Chondrocyte (in vitro differentiated cells): ENCODE results near the gene CCDC88C. TPM values are rescaled to one million over a fixed set of nuclear protein-coding genes. Genes with fewer than 3 reads are reported as not detected.

ENCODE experiments used
- DNase-seq: peaks from one replicate; pipeline ENCODE4 v3.0.0; 2021; ENCODE audit warnings: mixed read lengths, low spot score
- H3K27ac Mint-ChIP-seq: one replicate; pipeline ENCODE4 v1.8.0; 2021; ENCODE audit warnings: mild to moderate bottlenecking, moderate library complexity, mixed read lengths; ENCODE audit not compliant: unreplicated experiment
- H3K27me3 Mint-ChIP-seq: 2 replicates; pipeline ENCODE4 v1.8.0; 2021; ENCODE audit warnings: low read depth, mixed read lengths
- H3K36me3 Mint-ChIP-seq: 2 replicates; pipeline ENCODE4 v1.8.0; 2021; ENCODE audit warnings: low read depth, mixed read lengths
- H3K4me1 Mint-ChIP-seq: 2 replicates; pipeline ENCODE4 v1.8.0; 2021; ENCODE audit warnings: low read depth, mild to moderate bottlenecking, mixed read lengths
- H3K4me3 Mint-ChIP-seq: one replicate; pipeline ENCODE4 v1.8.0; 2021; ENCODE audit warnings: mild to moderate bottlenecking, moderate library complexity, mixed read lengths; ENCODE audit not compliant: unreplicated experiment
- H3K9me3 Mint-ChIP-seq: 2 replicates; pipeline ENCODE4 v1.8.0; 2021; ENCODE audit warnings: low read depth, mixed read lengths
- total RNA-seq: library from RNA; stranded (reverse); gene quantifications from 3 replicates; pipeline ENCODE4 v1.2.1, GENCODE V29; 2021
- TF ChIP-seq, protein P1 (sequence below): fragments of 200-600 bp; sonication (generic); IDR thresholded peaks from 2 replicates; pipeline ENCODE4 v1.5.0; 2021; ENCODE audit warnings: antibody characterized with exemption, mild to moderate bottlenecking, moderate library complexity

CCDC88C gene
- total RNA-seq, 1 donor from 2014 or later, result 2.3 TPM

DNA sequence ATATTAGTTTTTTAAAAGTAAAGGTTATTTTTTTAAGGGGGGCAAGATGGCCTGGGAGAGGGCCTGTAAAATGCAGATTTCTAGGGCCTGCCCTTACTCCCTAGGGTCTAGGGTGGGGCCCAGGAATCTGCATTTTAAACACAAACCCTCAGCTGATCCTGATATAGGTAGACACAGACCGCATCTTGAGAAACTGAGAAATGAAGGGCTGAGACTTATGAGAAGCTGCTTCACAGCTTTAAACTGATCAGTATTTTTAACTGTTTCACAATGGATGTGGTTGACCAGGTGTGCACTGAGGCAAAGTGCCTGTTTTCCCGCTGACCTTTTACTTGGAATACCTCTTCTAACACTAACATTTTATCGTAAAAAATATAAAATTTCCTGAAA, 84.0 kb downstream of the CCDC88C start:
- TF ChIP-seq, protein P1, sequence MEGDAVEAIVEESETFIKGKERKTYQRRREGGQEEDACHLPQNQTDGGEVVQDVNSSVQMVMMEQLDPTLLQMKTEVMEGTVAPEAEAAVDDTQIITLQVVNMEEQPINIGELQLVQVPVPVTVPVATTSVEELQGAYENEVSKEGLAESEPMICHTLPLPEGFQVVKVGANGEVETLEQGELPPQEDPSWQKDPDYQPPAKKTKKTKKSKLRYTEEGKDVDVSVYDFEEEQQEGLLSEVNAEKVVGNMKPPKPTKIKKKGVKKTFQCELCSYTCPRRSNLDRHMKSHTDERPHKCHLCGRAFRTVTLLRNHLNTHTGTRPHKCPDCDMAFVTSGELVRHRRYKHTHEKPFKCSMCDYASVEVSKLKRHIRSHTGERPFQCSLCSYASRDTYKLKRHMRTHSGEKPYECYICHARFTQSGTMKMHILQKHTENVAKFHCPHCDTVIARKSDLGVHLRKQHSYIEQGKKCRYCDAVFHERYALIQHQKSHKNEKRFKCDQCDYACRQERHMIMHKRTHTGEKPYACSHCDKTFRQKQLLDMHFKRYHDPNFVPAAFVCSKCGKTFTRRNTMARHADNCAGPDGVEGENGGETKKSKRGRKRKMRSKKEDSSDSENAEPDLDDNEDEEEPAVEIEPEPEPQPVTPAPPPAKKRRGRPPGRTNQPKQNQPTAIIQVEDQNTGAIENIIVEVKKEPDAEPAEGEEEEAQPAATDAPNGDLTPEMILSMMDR, result no peak
- H3K27me3 Mint-ChIP-seq, result peaks cover 8% of the 10 kb centered on the region
- H3K4me3 Mint-ChIP-seq, result no peak overlapping the region
- no peaks in the 10 kb centered on the region for H3K36me3 Mint-ChIP-seq
- no peak overlapping the region for H3K27ac Mint-ChIP-seq
- DNase-seq, result no peak
- peaks cover 9% of the 10 kb centered on the region for H3K4me1 Mint-ChIP-seq
- no peaks in the 10 kb centered on the region for H3K9me3 Mint-ChIP-seq

DNA sequence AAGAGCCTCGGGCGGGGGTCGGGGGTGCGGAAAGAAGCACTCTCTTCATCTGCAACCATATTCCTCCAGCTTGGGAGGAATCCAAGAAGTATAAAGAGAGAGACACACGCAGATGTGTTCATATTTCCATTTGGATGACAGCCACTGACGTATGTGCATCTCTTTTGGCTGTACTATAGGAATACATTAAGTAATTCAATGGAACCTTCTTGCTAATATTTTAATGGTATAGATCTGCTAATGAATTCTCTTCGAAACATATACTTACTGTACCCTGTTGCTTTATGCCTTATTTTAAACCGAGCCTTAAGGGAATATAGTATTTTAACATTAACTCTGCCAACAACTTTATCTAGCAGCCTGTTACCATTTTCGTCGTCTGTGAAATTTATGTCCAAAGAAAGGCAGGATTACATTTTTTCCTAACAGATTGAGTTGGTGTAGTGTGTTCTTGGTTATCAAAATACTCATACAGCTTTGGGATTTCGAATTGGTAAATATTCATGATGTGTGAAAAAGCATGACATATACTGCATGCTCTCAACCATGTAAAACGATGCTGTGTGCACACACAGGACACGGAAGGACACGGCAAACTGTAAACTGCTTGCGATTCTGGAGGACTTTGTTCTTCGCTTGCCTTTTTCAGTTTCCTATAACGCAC, 84.5 kb downstream of the CCDC88C start:
- no peak for DNase-seq
- TF ChIP-seq, protein P1, result no peak
- no peak overlapping the region for H3K4me3 Mint-ChIP-seq
- H3K27me3 Mint-ChIP-seq, result peaks cover 8% of the 10 kb centered on the region
- H3K36me3 Mint-ChIP-seq, result no peaks in the 10 kb centered on the region
- no peak overlapping the region for H3K27ac Mint-ChIP-seq
- H3K4me1 Mint-ChIP-seq, result peaks cover 9% of the 10 kb centered on the region
- no peaks in the 10 kb centered on the region for H3K9me3 Mint-ChIP-seq

DNA sequence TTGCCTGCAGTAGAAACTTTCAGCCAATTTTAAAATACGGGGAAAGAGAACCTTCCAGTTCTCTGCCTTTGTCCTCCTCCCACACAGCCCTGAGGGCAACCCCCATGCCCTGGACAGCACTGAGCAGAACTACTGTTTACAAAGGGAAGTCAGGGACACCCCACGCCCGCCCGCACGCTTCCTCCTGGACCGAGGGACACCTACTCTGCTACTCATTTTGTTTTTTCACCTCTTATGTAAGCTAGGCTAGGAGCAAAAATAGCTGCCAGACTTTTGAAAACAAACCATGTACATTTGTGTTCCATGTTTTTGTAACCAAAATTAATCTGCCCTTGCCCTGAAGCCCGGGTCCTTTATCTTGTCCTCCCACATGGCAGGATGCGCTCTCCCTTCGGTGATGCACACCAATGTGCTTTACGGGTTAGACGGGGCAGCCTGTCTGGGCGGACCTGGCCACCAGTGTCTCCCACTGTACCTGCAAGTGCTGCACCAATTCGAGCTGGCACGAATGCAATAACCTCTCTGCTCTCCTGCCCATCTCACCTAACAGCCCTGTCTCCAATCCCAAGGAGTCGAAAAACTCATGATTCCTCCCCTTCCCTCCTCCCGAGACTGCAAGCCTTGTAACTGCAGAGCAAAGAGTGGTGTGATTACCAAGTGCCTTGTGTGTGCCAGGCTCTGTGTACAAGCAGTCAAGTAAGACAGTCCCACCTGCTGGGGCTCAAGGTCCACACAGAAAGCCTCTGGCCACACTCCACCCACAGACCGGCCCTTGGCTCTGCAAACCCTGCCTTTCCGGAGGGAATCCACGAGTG, 85.2 kb downstream of the CCDC88C start:
- Mint-ChIP-seq H3K27me3 (peaks cover 8% of the 10 kb centered on the region), H3K4me3 (no peak overlapping the region), H3K27ac (no peak overlapping the region), H3K36me3 (no peaks in the 10 kb centered on the region), H3K4me1 (peaks cover 9% of the 10 kb centered on the region), H3K9me3 (no peaks in the 10 kb centered on the region)
- DNase-seq, result no peak
- TF ChIP-seq, protein P1, result no peak

DNA sequence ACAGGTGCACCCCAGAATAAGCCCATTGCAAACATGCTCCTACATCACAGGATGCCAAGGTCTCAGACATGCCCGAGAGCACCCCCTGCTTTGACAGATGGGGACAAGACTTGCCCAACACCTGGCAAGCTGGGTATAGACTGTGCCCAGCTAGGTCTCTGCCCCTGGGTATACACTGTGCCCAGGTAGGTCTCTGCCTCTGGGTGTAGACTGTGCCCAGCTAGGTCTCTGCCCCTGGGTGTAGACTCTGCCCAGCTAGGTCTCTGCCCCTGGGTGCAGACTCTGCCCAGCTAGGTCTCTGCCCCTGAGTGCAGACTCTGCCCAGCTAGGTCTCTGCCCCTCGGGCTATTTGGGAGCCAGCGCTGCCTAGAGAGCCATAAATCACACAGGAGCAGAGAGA, 85.9 kb downstream of the CCDC88C start:
- H3K9me3 Mint-ChIP-seq, result no peaks in the 10 kb centered on the region
- H3K4me1 Mint-ChIP-seq, result peaks cover 9% of the 10 kb centered on the region
- H3K27ac Mint-ChIP-seq, result no peak overlapping the region
- H3K4me3 Mint-ChIP-seq, result no peak overlapping the region
- TF ChIP-seq, protein P1, result no peak
- no peaks in the 10 kb centered on the region for H3K36me3 Mint-ChIP-seq
- no peak for DNase-seq
- H3K27me3 Mint-ChIP-seq, result peaks cover 8% of the 10 kb centered on the region

DNA sequence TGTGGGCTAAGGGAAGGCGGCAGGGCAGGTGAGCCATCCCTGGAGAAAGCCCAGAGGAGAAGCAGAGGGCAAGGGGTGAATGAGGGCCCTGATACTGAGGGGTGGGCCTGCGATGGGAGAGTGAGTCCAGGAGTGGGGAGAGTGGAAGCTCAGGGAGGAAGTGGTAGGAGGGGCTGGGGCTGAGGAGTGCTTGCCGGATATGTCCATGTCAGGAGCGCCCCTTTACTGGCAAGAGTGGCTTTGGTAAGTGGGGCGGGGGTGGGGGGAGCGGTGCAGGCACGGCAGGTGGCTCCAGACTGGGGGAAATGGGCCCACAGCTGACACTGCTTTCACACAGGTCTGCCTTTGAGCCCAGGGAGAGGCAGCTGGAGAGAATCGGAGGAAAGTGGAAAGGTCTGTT, 86.8 kb downstream of the CCDC88C start:
- peaks cover 9% of the 10 kb centered on the region for H3K4me1 Mint-ChIP-seq
- peaks cover 8% of the 10 kb centered on the region for H3K27me3 Mint-ChIP-seq
- no peak for DNase-seq
- H3K27ac Mint-ChIP-seq, result no peak overlapping the region
- H3K4me3 Mint-ChIP-seq, result no peak overlapping the region
- no peaks in the 10 kb centered on the region for H3K9me3 Mint-ChIP-seq
- H3K36me3 Mint-ChIP-seq, result no peaks in the 10 kb centered on the region
- TF ChIP-seq, protein P1, result no peak
